H54 (cell line): ENCODE results near the gene HES1.
"Not testable (repeated sequence)": the region's sequence is repeated elsewhere in the genome, so short reads cannot be mapped to it uniquely, and the experiment has no call there.

Source experiments
- DNase-seq: peaks from one replicate; pipeline ENCODE4 v3.0.0; 2011; ENCODE audit warnings: low spot score, mixed read lengths; ENCODE audit not compliant: insufficient read length
- FAIRE-seq: peaks from 3 replicates; lab custom pipeline; 2011; peaks lifted over from hg19 to GRCh38; lab: Jason Lieb, UNC
- POLR2A ChIP-seq: IDR thresholded peaks from 2 replicates; pipeline ENCODE4 v1.6.1; 2011; ENCODE audit warnings: low read depth, mild to moderate bottlenecking, low read length

The HES1 gene

DNA sequence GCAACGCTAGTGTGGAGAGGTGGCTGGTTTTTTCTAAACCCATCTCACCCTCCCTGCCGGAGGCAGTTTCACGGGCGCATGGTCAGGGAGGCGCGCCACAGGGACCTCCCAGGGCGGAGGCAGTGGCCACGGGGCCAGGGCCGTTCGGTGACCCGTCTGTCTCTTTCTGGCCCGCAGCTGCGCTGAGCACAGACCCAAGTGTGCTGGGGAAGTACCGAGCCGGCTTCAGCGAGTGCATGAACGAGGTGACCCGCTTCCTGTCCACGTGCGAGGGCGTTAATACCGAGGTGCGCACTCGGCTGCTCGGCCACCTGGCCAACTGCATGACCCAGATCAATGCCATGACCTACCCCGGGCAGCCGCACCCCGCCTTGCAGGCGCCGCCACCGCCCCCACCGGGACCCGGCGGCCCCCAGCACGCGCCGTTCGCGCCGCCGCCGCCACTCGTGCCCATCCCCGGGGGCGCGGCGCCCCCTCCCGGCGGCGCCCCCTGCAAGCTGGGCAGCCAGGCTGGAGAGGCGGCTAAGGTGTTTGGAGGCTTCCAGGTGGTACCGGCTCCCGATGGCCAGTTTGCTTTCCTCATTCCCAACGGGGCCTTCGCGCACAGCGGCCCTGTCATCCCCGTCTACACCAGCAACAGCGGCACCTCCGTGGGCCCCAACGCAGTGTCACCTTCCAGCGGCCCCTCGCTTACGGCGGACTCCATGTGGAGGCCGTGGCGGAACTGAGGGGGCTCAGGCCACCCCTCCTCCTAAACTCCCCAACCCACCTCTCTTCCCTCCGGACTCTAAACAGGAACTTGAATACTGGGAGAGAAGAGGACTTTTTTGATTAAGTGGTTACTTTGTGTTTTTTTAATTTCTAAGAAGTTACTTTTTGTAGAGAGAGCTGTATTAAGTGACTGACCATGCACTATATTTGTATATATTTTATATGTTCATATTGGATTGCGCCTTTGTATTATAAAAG lies 1.8 kb downstream of the HES1 start:
- no peak; the same call in 1 of the 2 replicates for TF ChIP-seq POLR2A
- DNase-seq (peak; percentile 79), FAIRE-seq (no peak)

DNA sequence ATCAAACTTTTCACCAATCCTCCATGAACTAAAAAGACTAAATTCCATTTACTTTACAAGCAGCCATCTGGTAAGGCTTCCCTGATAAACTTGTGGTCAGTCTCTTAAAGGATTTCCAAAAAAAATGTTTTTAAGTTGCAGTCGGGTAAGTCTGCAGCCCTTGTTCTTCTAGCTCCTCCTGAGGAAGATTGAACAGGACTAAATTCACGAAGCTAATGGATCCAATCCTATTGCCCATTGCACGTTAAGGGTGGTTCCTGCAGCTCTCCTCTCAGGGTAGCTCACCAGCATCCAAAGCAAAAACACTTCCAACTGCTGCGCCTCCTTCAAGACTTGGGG lies 2.8 kb downstream of the HES1 start:
- FAIRE-seq (no peak), DNase-seq (no peak)
- no peak for TF ChIP-seq POLR2A

DNA sequence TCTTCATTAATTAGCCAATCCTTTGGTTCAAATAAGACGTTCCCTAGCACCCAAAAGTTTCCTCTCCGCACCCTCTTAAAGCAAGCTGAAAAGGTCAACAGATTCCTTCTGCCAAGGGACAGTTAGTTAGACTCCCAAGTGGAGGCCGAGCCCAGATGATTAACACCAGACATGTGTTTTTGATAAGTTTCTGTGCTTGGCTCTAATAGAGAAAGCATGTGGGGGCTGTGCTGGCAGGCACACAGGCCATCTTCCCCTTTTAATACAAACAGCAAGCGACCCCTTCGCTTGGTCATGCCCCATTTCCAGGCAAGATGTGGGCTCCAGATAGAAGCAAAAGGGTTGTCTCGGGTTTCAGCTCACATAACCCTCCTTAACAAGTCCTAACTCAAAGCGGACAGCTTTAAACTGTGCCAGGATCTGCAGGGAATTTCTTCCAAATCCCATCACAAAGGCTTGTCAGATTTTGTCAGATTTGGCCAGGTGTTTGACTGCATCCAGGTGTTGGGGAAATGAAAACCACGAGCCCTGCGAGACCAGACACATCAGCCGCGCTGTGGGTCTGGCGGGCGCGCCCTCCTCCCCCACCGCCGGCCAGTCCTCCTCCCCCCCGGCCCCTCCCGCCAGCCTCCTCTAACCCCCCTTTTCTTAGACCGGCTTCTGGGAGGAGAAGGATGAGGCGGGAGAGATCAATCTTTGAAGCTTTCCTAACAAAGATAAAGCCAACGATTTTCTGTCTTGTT lies 3.3 kb downstream of the HES1 start:
- DNase-seq (no peak), FAIRE-seq (no peak)
- no peak for TF ChIP-seq POLR2A

DNA sequence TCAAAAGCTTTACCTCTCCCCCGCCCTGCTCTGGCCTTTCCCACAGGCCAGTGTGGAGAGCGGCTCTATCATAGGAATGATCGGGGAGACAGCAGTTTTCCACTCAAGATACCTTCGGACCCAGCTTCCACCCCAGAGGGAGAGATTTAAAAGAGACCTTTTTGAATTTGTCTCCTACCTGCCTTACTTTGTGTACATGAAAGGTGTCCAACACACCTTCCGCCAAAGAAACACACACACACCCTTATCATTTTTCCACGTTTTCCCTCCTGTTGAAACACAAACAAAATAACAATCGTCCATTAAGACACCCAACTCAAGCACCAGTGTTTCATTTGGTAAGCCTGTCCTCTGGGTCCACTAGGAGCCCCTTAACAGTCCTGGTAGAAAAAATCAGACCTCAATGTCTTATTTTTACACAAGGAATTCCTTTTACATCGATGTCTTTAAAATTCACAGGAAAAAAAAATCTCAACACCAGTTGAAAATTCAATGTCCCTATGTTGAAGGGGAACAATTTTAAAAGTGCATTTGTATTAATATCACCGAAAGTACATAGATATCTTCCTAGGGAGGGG lies 4.0 kb downstream of the HES1 start:
- no peak for FAIRE-seq
- TF ChIP-seq POLR2A, result no peak
- no peak for DNase-seq

DNA sequence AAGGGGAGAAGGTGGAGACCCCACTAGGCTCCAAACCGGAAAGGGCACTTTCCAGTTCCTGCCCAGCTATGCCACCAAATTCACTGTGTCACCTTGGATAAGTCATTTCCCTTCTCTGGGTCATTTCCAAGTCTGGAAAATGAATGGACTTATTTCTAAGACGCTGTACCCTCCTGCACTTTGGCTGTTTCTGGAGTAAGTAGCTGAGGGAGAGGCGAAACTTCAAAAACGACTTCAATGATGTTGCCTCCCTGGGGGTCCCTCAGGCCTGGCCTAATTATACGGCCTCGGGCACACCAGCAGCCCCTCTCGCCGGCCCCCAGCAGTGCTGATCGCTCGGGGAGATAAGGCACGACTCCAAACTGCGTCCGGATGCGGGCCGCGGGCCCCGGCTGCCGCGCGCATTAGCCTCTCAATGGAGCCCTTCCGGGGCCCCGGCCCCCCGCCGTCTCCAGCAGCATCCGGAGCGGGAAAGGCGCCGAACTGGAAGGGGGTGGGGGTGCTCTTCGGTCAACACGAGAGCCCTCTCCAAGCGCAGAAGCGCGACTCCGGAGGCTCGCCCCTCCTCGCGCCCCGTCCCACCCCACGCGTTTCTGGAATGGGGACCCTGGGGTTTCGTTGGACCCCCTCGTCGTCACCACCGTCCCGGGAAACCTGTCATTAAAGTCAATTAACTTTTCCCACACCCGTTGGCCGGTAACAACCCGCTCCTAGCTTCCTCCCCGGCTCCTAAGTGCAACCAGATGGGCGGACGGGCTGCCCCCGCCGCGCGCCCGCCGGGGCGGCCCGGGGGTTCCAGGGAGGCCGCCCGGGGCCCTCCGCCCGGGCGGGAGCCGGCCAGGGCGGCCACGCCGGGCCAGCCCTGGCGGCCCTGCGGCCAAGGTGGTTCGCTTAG lies 4.8 kb downstream of the HES1 start:
- FAIRE-seq, result no peak
- TF ChIP-seq POLR2A, result peak; percentile 41
- peak; percentile 92 for DNase-seq

DNA sequence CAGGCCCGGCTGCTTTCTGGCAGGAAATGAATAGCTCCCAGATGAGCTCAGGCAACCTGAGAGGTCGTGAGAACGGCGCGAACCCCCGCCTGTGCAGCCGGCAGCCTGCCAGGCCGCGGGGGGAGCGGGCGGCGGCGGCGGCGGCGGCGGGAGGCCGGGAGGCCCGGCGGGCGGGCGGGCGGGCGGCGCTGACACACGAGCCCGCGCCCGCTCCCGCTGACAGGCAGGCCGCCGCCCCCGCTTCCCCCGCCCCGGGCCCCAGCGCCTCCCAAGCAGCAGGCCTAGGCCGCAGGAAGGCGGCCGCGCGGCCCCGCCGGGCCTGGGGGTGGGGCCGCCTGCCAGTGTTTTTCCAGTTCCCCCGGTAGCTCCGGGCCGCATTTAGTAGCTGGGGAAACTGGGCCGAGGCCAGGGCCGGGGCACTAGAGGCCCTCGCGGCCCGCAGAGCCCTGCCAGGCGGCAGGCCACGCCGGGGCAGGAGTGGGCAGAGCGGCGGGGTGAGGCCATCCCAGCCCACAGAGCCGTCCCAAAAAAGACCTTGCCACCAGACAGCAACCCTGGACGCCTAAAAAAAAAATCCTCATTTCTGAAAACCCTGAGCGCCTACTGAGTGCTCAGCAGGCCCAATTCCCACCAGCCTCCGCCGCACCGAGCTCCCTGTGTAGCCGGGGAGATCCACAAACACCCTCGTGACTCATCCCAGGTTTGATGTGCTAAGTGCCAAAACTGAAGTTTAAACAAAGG lies 5.6 kb downstream of the HES1 start:
- FAIRE-seq, result peak; percentile 76
- peak; percentile 99 for DNase-seq
- TF ChIP-seq POLR2A, result peak; percentile 38; the same call in 1 of the 2 replicates

DNA sequence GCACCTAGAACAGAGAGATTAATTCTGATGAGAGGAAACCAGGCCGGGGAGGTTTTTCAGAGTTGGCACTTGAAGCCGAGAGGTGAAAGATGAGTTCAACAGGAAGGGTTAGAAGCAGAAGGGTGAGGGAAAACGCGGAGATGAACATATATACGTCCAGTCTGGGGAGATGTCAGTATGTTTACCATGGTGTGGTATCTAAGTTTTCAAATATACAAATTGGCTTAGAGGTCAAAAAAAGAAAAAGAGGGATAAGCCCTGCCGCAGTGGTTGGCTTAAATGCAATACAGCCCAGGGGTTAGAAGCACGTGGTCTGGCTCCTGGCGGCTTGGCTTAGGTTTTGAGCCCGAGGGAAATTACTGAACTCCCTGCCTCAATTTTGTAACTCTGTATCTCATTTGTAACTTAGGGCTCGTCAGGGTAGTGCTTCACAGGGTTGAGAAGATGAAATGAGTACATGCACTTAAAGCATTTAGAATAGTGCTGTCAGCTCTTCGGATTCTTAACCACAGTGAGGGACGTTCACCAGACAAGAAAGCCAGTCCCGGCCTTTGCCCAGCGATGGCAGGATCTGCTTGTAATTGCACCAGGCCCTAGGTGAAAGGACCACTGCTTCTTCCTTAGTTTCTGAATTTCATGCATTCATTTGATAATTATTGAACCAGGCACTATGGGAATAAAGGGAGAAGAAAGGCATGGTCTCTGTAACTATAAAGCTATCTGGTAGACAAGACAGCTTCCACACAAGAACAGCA lies 6.4 kb downstream of the HES1 start:
- TF ChIP-seq POLR2A, result no peak
- no peak for DNase-seq
- FAIRE-seq, result no peak

DNA sequence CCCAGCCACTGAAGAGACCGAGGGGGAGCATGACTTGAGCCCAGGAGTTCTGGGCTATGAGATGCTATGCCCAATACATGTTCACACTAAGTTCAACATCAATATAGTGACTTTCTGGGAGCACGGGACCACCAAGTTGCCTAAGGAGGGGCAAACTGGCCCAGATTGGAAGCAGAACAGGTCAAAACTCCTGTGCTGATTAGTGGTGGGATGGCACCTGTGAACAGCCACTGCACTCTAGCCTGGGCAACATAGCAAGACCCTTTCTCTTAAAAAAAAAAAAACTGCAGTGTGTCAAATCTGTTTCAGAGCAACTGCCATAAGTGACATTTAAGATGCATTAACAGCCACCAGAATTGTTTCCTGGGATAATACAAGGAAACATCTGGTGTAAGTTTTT lies 9.8 kb downstream of the HES1 start:
- no peak for TF ChIP-seq POLR2A
- FAIRE-seq (no peak), DNase-seq (no peak)

DNA sequence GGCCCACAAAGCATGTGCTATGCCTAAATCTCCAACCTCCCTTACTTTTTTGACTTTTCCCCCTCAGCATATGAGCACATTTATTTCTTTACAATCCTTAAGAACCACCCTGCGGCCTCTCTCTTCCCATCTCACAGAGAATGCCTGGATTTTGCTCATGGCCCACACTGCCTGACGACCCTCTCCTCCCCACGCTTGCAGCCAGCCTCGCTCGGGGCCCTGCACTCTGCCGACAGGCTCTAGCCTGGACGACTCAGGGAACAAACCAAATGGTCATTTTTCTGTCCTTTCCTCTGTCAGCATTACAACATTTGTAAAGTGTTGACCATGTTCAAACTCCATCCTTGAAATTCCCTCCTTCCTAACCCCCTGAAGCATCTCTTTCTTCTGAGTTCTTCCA lies 11.7 kb downstream of the HES1 start:
- DNase-seq (no peak), FAIRE-seq (no peak)
- TF ChIP-seq POLR2A, result no peak

DNA sequence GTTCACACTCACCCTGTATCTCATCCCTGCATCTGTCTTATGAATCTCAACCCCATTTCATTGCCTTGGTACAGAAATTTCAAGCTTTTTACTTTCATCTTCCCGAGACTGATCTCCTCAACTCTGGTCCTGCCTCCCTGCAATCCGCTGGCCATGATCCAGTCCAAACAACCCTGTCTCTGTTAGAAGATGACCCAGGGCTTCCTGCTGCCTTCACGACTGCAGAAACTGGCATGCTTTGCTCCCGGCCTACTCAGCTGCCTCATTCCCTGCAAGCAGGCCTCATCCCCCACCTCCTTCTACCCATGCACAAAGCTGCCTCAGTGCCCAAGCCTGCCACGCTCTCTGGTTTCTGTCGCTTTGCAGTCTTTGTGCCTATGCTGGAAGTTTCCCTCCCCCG lies 12.4 kb downstream of the HES1 start:
- DNase-seq (peak; percentile 47), FAIRE-seq (peak; percentile 58)
- no peak for TF ChIP-seq POLR2A

DNA sequence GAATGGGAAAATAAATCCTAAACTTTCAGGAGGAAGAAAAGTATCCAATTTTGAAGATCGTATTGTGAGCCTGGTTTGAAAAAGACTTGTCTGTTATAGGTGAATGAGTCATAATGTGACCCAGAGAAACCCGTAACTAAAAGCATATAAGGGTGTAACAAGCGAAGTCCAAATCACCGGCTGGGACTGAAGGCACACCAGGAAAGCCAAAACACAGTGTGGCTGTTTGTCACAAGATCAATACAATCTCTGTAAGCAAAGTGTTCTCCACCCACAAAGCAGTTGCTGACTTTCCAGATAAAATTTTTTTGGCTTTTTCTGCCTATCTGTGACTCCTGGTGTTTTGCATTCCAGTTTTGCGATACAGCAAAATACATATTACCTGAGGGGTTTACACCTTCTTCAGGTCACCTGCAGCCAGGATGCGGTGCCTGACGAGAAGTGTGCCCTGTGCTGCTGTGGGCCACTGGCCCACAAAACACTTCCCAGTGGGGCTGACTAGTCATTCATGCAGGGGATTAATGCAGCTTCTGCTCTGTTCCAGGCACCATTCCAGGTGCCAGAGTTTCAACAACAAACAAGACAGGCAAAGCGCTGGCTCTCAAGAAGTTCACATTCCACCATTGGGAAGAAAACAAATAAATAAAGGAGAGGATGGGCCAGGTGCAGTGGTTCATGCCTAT lies 14.4 kb downstream of the HES1 start:
- FAIRE-seq, result no peak

DNA sequence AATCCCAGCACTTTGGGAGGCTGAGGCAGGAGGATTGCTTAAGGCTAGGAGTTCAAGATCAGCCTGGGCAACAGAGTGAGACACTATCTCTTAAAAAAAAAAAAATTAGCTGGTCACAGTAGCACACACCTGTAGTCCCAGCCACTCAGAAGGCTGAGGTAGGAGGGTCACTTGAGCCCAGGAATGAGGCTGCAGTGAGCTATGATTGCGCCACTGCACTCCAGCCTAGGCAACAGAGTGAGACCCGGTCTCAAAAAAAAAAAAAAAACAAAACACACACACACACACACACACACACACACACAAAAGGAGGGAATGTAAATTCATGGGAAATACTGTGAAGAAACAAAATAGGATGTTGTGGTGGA lies 15.0 kb downstream of the HES1 start:
- DNase-seq, FAIRE-seq: not testable (repeated sequence)

More for the DNA sequence above, 14.4 kb downstream of the HES1 start:
- no peak for DNase-seq
- TF ChIP-seq POLR2A, result no peak
